HL-60 (cell line): ENCODE data around the gene ERCC8.

ENCODE experiments used
- CTCF ChIP-seq: IDR thresholded peaks from one replicate; pipeline ENCODE4 v1.5.1; 2011; ENCODE audit warnings: low read length, control low read depth, inconsistent platforms; ENCODE audit not compliant: insufficient read depth
- GABPA ChIP-seq: IDR thresholded peaks from 2 replicates; pipeline ENCODE4 v1.6.1; 2012; ENCODE audit warnings: low read depth
- POLR2AphosphoS5 ChIP-seq: IDR thresholded peaks from 2 replicates; pipeline ENCODE4 v1.6.1; 2012; ENCODE audit warnings: low read depth
- REST ChIP-seq: IDR thresholded peaks from 2 replicates; pipeline ENCODE4 v1.6.1; 2012; ENCODE audit warnings: low read depth; ENCODE audit not compliant: insufficient replicate concordance
- SPI1 ChIP-seq: IDR thresholded peaks from 2 replicates; pipeline ENCODE4 v1.6.1; 2012; ENCODE audit warnings: low read depth, mild to moderate bottlenecking, borderline replicate concordance

GRCh38 chr5:60980511-60980910 lies 35.6 kb upstream of the ERCC8 start:
- TF ChIP-seq CTCF (no peak), POLR2AphosphoS5 (no peak), SPI1 (no peak), GABPA (no peak), REST (no peak)
